Measurements from ENCODE around the gene SUCLG1.

SUCLG1 gene

GRCh38 chr2:84467389-84467788 is 8.3 kb upstream of the SUCLG1 start:
- no peak overlapping the region for H3K27ac ChIP-seq (ENCODE audit: extremely low read depth, low read depth, low read length)
- ChIA-PET CTCF (no interaction called here), POLR2A (interaction anchor here (0.6 kb wide), 1 partner anchor 1161 kb away, joined by 3 read pairs; no protein-coding TSS in a partner anchor)
- no peaks in the 10 kb centered on the region for H3K4me1 ChIP-seq (ENCODE audit: control insufficient read depth, insufficient read depth, low read length)
- H3K9me3 ChIP-seq (ENCODE audit: control insufficient read depth, insufficient read depth, low read depth, low read length) = no peaks in the 10 kb centered on the region
- H3K36me3 ChIP-seq (ENCODE audit: control insufficient read depth in 2 of 2, insufficient read depth in 1 of 2, low read length in 2 of 2) = no peaks in the 10 kb centered on the region
- no peak overlapping the region for H3K4me3 ChIP-seq (ENCODE audit: low read depth, low read length)
- TF ChIP-seq PRDM4 (tag by site-specific recombination; IDR thresholded peaks at IDR 0.05) = no peak
- TF ChIP-seq ZNF184 (tag by site-specific recombination; IDR thresholded peaks at IDR 0.05) = no peak
- TF ChIP-seq TRIM28 (IDR thresholded peaks at IDR 0.05; ENCODE audit: borderline replicate concordance, low read length) = peak; percentile 96; the same call in 1 of the 2 replicates
- TF ChIP-seq BCL11A (tag by site-specific recombination; IDR thresholded peaks at IDR 0.05; ENCODE audit: low read depth) = no peak
- TF ChIP-seq KLF1 (tag by site-specific recombination; IDR thresholded peaks at IDR 0.05) = no peak
- TF ChIP-seq ZNF747 (tag by site-specific recombination; IDR thresholded peaks at IDR 0.05) = no peak
- no peak for TF ChIP-seq ZNF571 (tag by site-specific recombination; IDR thresholded peaks at IDR 0.05)
- TF ChIP-seq ZNF214 (tag by site-specific recombination; IDR thresholded peaks at IDR 0.05; ENCODE audit: borderline replicate concordance) = no peak
- TF ChIP-seq ZNF114 (tag by site-specific recombination; IDR thresholded peaks at IDR 0.05) = no peak
- peak; percentile 99 for TF ChIP-seq SETDB1 (IDR thresholded peaks at IDR 0.05; ENCODE audit: insufficient read length, low read length)
- TF ChIP-seq SP3 (tag by site-specific recombination; IDR thresholded peaks at IDR 0.05) = no peak

- ChIA-PET CTCF (no interaction called here), POLR2A (interaction anchor here (0.5 kb wide), 1 partner anchor 92 kb away, joined by 4 read pairs; no protein-coding TSS in a partner anchor)
- peaks cover 3% of the 10 kb centered on the region for H3K4me1 ChIP-seq (ENCODE audit: control insufficient read depth, insufficient read depth, low read length)
- no peaks in the 10 kb centered on the region for H3K9me3 ChIP-seq (ENCODE audit: control insufficient read depth, insufficient read depth, low read depth, low read length)
- no peak overlapping the region for H3K27ac ChIP-seq (ENCODE audit: extremely low read depth, low read depth, low read length)
- H3K36me3 ChIP-seq (ENCODE audit: control insufficient read depth in 2 of 2, insufficient read depth in 1 of 2, low read length in 2 of 2) = no peaks in the 10 kb centered on the region
- no peak overlapping the region for H3K4me3 ChIP-seq (ENCODE audit: low read depth, low read length)
- no peak for TF ChIP-seq ZNF18 (tag by site-specific recombination; IDR thresholded peaks at IDR 0.05)
- no peak for TF ChIP-seq ZNF544 (tag by site-specific recombination; IDR thresholded peaks at IDR 0.05)
- TF ChIP-seq YY2 (tag by site-specific recombination; IDR thresholded peaks at IDR 0.05) = no peak
- no peak for TF ChIP-seq ZBTB49 (tag by site-specific recombination; IDR thresholded peaks at IDR 0.05; ENCODE audit: low read depth)
- no peak for TF ChIP-seq ZEB2 (tag by site-specific recombination; IDR thresholded peaks at IDR 0.05)
- TF ChIP-seq ZNF148 (tag by site-specific recombination; IDR thresholded peaks at IDR 0.05; ENCODE audit: borderline replicate concordance) = no peak
- no peak for TF ChIP-seq TCF7L2 (IDR thresholded peaks at IDR 0.05; ENCODE audit: borderline replicate concordance, low read depth, low read length)
- no peak for TF ChIP-seq ZNF155 (tag by site-specific recombination; IDR thresholded peaks at IDR 0.05)
- no peak for TF ChIP-seq ZNF114 (tag by site-specific recombination; IDR thresholded peaks at IDR 0.05)
- no peak for TF ChIP-seq ZNF692 (tag by site-specific recombination; IDR thresholded peaks at IDR 0.05)
- TF ChIP-seq AEBP2 (tag by site-specific recombination; IDR thresholded peaks at IDR 0.05; ENCODE audit: borderline replicate concordance) = no peak
- no peak for TF ChIP-seq FEZF1 (tag by site-specific recombination; IDR thresholded peaks at IDR 0.05)
- TF ChIP-seq ZNF10 (tag by site-specific recombination; IDR thresholded peaks at IDR 0.05) = no peak
Measured at GRCh38 chr2:84461310-84461709, 2.2 kb upstream of the SUCLG1 start.

Measured in HEK293 (cell line).